HepG2 (cell line): Measurements from ENCODE around the gene NAP1L4. TPM values are rescaled to one million over a fixed set of nuclear protein-coding genes. Genes with fewer than 3 reads are reported as not detected.

Source experiments
- ATAC-seq: fragments of 200-7000 bp; cut with Tn5 transposase; 3 replicates; pipeline ENCODE4 v1.9.1; 2020; ENCODE audit warnings: mild to moderate bottlenecking, moderate library complexity
- BruUV-seq: library from RNA; stranded (reverse); fragments of 400-500 nt; replicated peaks from 2 replicates; lab custom pipeline; 2021; lab: Mats Ljungman, UMichigan
- CTCF ChIA-PET: fragments of 300-600 bp; formaldehyde crosslinking; extraction: SDS; loops from one replicate; lab custom pipeline; 2021; ENCODE audit warnings: low total read pairs, inconsistent platforms, low intra/inter-chr PET ratio; lab: Yijun Ruan, JAX
- POLR2A ChIA-PET: fragments of 350-600 bp; sonication (Branson Sonifier 250); formaldehyde crosslinking; loops from one replicate; lab custom pipeline; 2020; ENCODE audit warnings: antibody characterized with exemption, inconsistent platforms; lab: Yijun Ruan, JAX
- DNase-seq: peaks from one replicate; pipeline ENCODE4 v3.0.0-alpha.2; 2015; ENCODE audit warnings: low spot score
- FAIRE-seq: peaks from 3 replicates; lab custom pipeline; 2011; peaks lifted over from hg19 to GRCh38; lab: Jason Lieb, UNC
- H2AFZ ChIP-seq: one replicate; pipeline ENCODE4 v1.6.1; 2011; ENCODE audit warnings: low read length, inconsistent platforms
- H3K27ac ChIP-seq: fragments of 300-600 bp; 3 replicates; pipeline ENCODE4 v1.8.0; 2011; ENCODE audit warnings: mixed run types, mild to moderate bottlenecking, mixed read lengths, low read length, inconsistent platforms; ENCODE audit not compliant: insufficient read depth; ENCODE audit errors: extremely low read length
- H3K27me3 ChIP-seq, 2 experiments: fragments of 200-600 bp in 1 of 2; 2 replicates in 1 of 2; 3 replicates in 1 of 2; pipeline versions ENCODE4 v1.6.0 to v1.8.0; 2011; ENCODE audit warnings: low read length in 2 of 2, mild to moderate bottlenecking in 2 of 2, moderate library complexity in 2 of 2, inconsistent platforms in 1 of 2; ENCODE audit not compliant: insufficient read depth in 2 of 2, control insufficient read depth in 1 of 2
- H3K36me3 ChIP-seq, 2 experiments: fragments of 200-600 bp in 1 of 2; replicated peaks in 1 of 2; 2 replicates in 1 of 2; 3 replicates in 1 of 2; pipeline versions ENCODE4 v1.5.1 to v1.8.0; 2011; ENCODE audit warnings: low read length in 2 of 2, inconsistent platforms in 1 of 2; ENCODE audit not compliant: insufficient read depth in 2 of 2, control insufficient read depth in 1 of 2
- H3K4me1 ChIP-seq: 2 replicates; pipeline ENCODE4 v1.5.1; 2012; ENCODE audit warnings: low read length, inconsistent platforms; ENCODE audit not compliant: insufficient read depth
- H3K4me2 ChIP-seq: 2 replicates; pipeline ENCODE4 v1.6.0; 2011; ENCODE audit warnings: low read depth, low read length, inconsistent platforms
- H3K4me3 ChIP-seq, 3 experiments: fragments of 200-600 bp in 1 of 3; sonication (generic), shearing (Covaris generic) in 1 of 3; replicated peaks in 1 of 3; 2 replicates each; pipeline ENCODE4 v1.5.1; 2011 to 2016; ENCODE audit warnings: low read length in 3 of 3, inconsistent platforms in 2 of 3, low read depth in 2 of 3, mild to moderate bottlenecking in 2 of 3, control low read depth in 1 of 3, mixed read lengths in 1 of 3; ENCODE audit not compliant: insufficient read depth in 1 of 3
- H3K79me2 ChIP-seq: one replicate; pipeline ENCODE4 v1.6.1; 2011; ENCODE audit warnings: low read length, inconsistent platforms; ENCODE audit not compliant: insufficient read depth
- H3K9ac ChIP-seq: 2 replicates; pipeline ENCODE4 v1.6.0; 2011; ENCODE audit warnings: mild to moderate bottlenecking, low read depth, low read length, inconsistent platforms; ENCODE audit not compliant: insufficient read depth
- H3K9me3 ChIP-seq: 2 replicates; pipeline ENCODE4 v1.5.1; 2012; ENCODE audit warnings: mild to moderate bottlenecking, low read length
- H4K20me1 ChIP-seq: 2 replicates; pipeline ENCODE4 v1.6.0; 2011; ENCODE audit warnings: inconsistent platforms, mild to moderate bottlenecking, low read length, moderate library complexity; ENCODE audit not compliant: insufficient read depth
- ARID5B ChIP-seq: IDR thresholded peaks from 2 replicates; pipeline ENCODE4 v1.4.0; 2020; ENCODE audit warnings: mild to moderate bottlenecking, missing genetic modification reagents
- ATF4 ChIP-seq, 2 experiments: fragments of 450-650 bp in 1 of 2; sonication (generic) in 1 of 2; formaldehyde crosslinking; IDR thresholded peaks; 2 replicates each; pipeline versions ENCODE4 v1.5.0 to v1.8.0; 2020 to 2022; ENCODE audit warnings: mild to moderate bottlenecking in 1 of 2, missing genetic modification reagents in 1 of 2
- HDAC1 ChIP-seq: sonication (generic); formaldehyde crosslinking; IDR thresholded peaks from 2 replicates; pipeline ENCODE4 v1.5.1; 2020; ENCODE audit warnings: mild to moderate bottlenecking, missing genetic modification reagents
- HMGXB3 ChIP-seq: sonication (generic); formaldehyde crosslinking; IDR thresholded peaks from 2 replicates; pipeline ENCODE4 v1.4.0; 2020; ENCODE audit warnings: missing genetic modification reagents, borderline replicate concordance
- RNF2 ChIP-seq: fragments of 450-650 bp; conservative IDR thresholded peaks from 2 replicates; pipeline ENCODE4 v1.6.1; 2016; ENCODE audit warnings: low read depth
- ZBED4 ChIP-seq: sonication (generic); formaldehyde crosslinking; IDR thresholded peaks from 2 replicates; pipeline ENCODE4 v1.4.0; 2020; ENCODE audit warnings: missing genetic modification reagents, borderline replicate concordance
- ZNF296 ChIP-seq: sonication (generic); formaldehyde crosslinking; conservative IDR thresholded peaks from 2 replicates; pipeline ENCODE4 v1.5.0; 2020; ENCODE audit warnings: mild to moderate bottlenecking, missing genetic modification reagents
- ZNF772 ChIP-seq: sonication (generic); formaldehyde crosslinking; IDR thresholded peaks from 2 replicates; pipeline ENCODE4 v1.5.0; 2020; ENCODE audit warnings: mild to moderate bottlenecking, missing genetic modification reagents
- WGBS: methylation state at CpG from one replicate; pipeline ENCODE4 v1.1.6; 2017; ENCODE audit warnings: low lambda C conversion rate; 5-methylcytosine and 5-hydroxymethylcytosine counted together
- in situ Hi-C: cut with HindIII; loops from 2 replicates; pipeline ENCODE4 v1.10.0; 2017; ENCODE audit warnings: low pct_unique_long_range_greater_than_20kb; ENCODE audit not compliant: extremely low pct_ligation_motif_present
- intact Hi-C: fragments of 100-400 bp; cut with micrococcal nuclease; formaldehyde crosslinking; loops from one replicate; pipeline ENCODE4 v1.10.0; 2022; ENCODE audit not compliant: unreplicated experiment
- polyA plus RNA-seq, 8 experiments: library from polyadenylated mRNA; depleted of rRNA in 3 of 8; stranded (reverse) in 7 of 8; unstranded in 1 of 8; fragments of >200 nt; fragmentation: Illumina TruSeq in 4 of 8; extraction: Trizol in 4 of 8; gene quantifications; 2 replicates each; pipeline versions ENCODE4 v1.2.1 to v1.2.3, GENCODE V29; 2011 to 2016; ENCODE audit warnings: low read depth in 4 of 8, missing spikeins in 1 of 8, mixed read lengths in 1 of 8; ENCODE audit not compliant: insufficient read depth in 1 of 8
- total RNA-seq, 5 experiments: library from RNA; depleted of rRNA; stranded (reverse); fragments of >200 nt; fragmentation: Illumina TruSeq; extraction: Trizol; gene quantifications; 2 replicates each; pipeline ENCODE4 v1.2.3, GENCODE V29; 2016; ENCODE audit warnings: low read depth in 1 of 5

The NAP1L4 gene
- total and polyA plus RNA-seq, 2 of the 13 experiments (the other 11 are each of a cell fraction or from before 2014, with no cell fraction given) = 64.0 to 186 TPM

- peak overlapping the region; percentile 47 for H3K9ac ChIP-seq
- BruUV-seq = no TSS peak
- CTCF ChIA-PET = interaction anchor here (1.3 to 1.7 kb wide), 4 partner anchors 27 to 398 kb away, joined by 3 to 15 read pairs (median 8); no protein-coding TSS in a partner anchor
- peak overlapping the region; percentile 49 to 70 (median 62) for H3K4me3 ChIP-seq
- H3K36me3 ChIP-seq = no peaks in the 10 kb centered on the region
- peaks cover 14% of the 10 kb centered on the region for H3K4me1 ChIP-seq
- H3K4me2 ChIP-seq = peak overlapping the region; percentile 88
- 16% methylated on average over 41 of the region's 47 CpGs for WGBS
- no peak overlapping the region for H2AFZ ChIP-seq
- intact Hi-C loops (loop anchor here (1.0 kb wide), 1 partner anchor 397 kb away; no protein-coding TSS in a partner anchor), in situ Hi-C loops (no loop called here)
- no peaks in the 10 kb centered on the region for H4K20me1 ChIP-seq
- peak; percentile 53 for DNase-seq
- peaks cover 7 to 32% of the 10 kb centered on the region in 2 experiments for H3K27me3 ChIP-seq
- POLR2A ChIA-PET = interaction anchor here (1.1 to 2.3 kb wide), 3 partner anchors 27 to 62 kb away, joined by 4 to 18 read pairs (median 5); partner anchors contain the start of gene NAP1L4
- H3K79me2 ChIP-seq = no peaks in the 10 kb centered on the region
- no peak overlapping the region for H3K27ac ChIP-seq
- no peak for FAIRE-seq
- ATAC-seq = peak; percentile 13
- H3K9me3 ChIP-seq = no peaks in the 10 kb centered on the region
- TF ChIP-seq HDAC1 (peak; percentile 54; the same call in 1 of the 2 replicates), RNF2 (no peak), ATF4 (CRISPR knock-in tag; IDR thresholded peaks at IDR 0.05) (peak in 1 of 2 experiments; percentile 41; a peak in 1 of 4 replicates), ZBED4 (CRISPR knock-in tag) (peak; percentile 21; the same call in 1 of the 2 replicates), ZNF296 (CRISPR knock-in tag) (no peak), HMGXB3 (CRISPR knock-in tag) (0 out of 2 replicates have a peak, but pooled peaks have one; percentile 4), ARID5B (0 out of 2 replicates have a peak, but pooled peaks have one; percentile 8), ZNF772 (CRISPR knock-in tag) (0 out of 2 replicates have a peak, but pooled peaks have one; percentile 28)
Observed at GRCh38 chr11:2929950-2930703, 62.0 kb downstream of the NAP1L4 start.
